GM12891 (cell line): ENCODE results near the gene CLEC20A.

Experiments
- DNase-seq: peaks from one replicate; pipeline ENCODE4 v3.0.0; 2011; ENCODE audit warnings: low spot score; ENCODE audit not compliant: insufficient read length
- FAIRE-seq: peaks from 2 replicates; lab custom pipeline; 2011; peaks lifted over from hg19 to GRCh38; lab: Jason Lieb, UNC
- PAX5 ChIP-seq: IDR thresholded peaks from 2 replicates; pipeline ENCODE4 v1.6.1; 2011; ENCODE audit warnings: low read length, moderate library complexity, mild to moderate bottlenecking; ENCODE audit not compliant: insufficient read depth, severe bottlenecking
- POLR2A ChIP-seq: IDR thresholded peaks from 2 replicates; pipeline ENCODE4 v1.6.1; 2011; ENCODE audit warnings: low read depth, low read length, control low read depth
- POLR2AphosphoS5 ChIP-seq: IDR thresholded peaks from 2 replicates; pipeline ENCODE4 v1.6.1; 2011; ENCODE audit warnings: low read depth, low read length, control low read depth
- POU2F2 ChIP-seq: IDR thresholded peaks from 2 replicates; pipeline ENCODE4 v1.6.1; 2011; ENCODE audit warnings: low read depth, mild to moderate bottlenecking, control low read depth, low read length, moderate library complexity
- SPI1 ChIP-seq: IDR thresholded peaks from 2 replicates; pipeline ENCODE4 v1.6.1; 2011; ENCODE audit warnings: low read depth, low read length, control low read depth
- TAF1 ChIP-seq: IDR thresholded peaks from 2 replicates; pipeline ENCODE4 v1.6.1; 2011; ENCODE audit warnings: low read depth, low read length, control low read depth

CLEC20A gene

GRCh38 chr1:178538192-178538916 lies 41.6 kb upstream of the CLEC20A start:
- DNase-seq (no peak), FAIRE-seq (no peak)
- TF ChIP-seq POLR2A (no peak), PAX5 (no peak), POU2F2 (no peak), SPI1 (no peak), POLR2AphosphoS5 (no peak), TAF1 (no peak)

DNA sequence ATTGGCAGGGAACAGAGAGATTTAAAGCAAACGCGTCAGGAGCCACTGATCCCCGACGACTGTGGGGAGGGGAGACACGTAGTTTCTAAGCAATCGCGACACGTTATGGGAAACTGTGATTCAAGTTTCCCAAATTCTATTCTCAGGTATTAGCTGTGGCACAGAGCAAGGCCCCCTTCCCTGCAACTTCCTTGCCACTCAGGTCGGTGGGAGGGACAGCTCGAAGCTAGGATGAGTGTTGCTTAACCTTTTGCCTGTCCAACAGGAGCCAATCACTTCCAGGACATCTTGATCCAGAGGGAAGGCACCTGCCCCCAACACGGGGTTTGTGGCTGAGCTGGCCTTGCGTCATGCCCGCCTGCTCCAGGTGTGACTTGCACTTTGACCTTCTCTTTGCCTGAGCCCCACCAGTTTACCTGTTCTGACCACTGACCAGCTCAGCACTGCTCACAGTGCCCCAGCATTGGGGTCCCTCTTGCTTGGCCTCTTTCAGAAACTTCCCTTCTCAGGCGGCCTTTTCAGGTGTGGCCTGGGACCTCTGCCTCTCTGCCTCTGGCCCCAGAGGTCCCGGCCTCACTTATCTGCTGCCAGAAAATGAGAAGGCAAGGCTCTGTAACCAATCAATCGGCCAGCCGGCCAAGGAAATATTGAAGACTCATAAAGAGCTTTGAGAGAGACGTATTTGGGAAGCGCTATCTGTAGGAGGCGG lies 40.8 kb upstream of the CLEC20A start:
- no peak for DNase-seq
- no peak for TF ChIP-seq PAX5
- no peak for TF ChIP-seq SPI1
- no peak for TF ChIP-seq POLR2A
- TF ChIP-seq POLR2AphosphoS5 = no peak
- TF ChIP-seq POU2F2 = no peak
- no peak for TF ChIP-seq TAF1
- no peak for FAIRE-seq

- FAIRE-seq (no peak), DNase-seq (no peak)
- TF ChIP-seq TAF1 (no peak), SPI1 (no peak), POLR2A (no peak), POU2F2 (no peak), POLR2AphosphoS5 (no peak), PAX5 (no peak)
These were observed 40.1 kb upstream of the CLEC20A start for GRCh38 chr1:178536844-178537371.

DNA sequence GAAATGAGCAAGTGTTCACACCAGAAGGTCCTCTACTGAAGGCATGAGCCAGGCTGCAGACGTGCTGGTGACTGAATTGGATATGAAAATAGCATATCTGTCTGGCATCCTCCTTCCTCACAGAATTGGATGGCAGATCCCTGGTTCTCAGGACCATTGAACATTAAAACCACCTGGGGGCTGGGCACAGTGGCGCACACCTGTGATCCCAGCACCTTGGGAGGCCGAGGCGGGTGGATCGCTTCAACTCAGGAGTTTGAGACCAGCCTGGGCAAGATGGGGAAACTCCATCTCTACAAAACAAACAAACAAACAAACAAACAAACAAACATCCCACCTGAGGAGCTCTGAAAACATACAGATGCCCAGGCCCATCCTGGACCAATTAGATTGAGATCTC lies 39.6 kb upstream of the CLEC20A start:
- TF ChIP-seq SPI1 (no peak), POLR2A (no peak)
- FAIRE-seq = no peak
- no peak for DNase-seq

- FAIRE-seq (no peak), DNase-seq (no peak)
These were observed 37.5 kb upstream of the CLEC20A start for GRCh38 chr1:178534137-178534868.

GRCh38 chr1:178533121-178533946 lies 36.6 kb upstream of the CLEC20A start:
- FAIRE-seq = no peak
- no peak for DNase-seq
- TF ChIP-seq SPI1 (no peak), POLR2AphosphoS5 (no peak)

More at GRCh38 chr1:178534137-178534868, 37.5 kb upstream of the CLEC20A start:
- TF ChIP-seq POLR2A (no peak), TAF1 (no peak), PAX5 (no peak), POU2F2 (no peak), POLR2AphosphoS5 (no peak), SPI1 (no peak)

DNA sequence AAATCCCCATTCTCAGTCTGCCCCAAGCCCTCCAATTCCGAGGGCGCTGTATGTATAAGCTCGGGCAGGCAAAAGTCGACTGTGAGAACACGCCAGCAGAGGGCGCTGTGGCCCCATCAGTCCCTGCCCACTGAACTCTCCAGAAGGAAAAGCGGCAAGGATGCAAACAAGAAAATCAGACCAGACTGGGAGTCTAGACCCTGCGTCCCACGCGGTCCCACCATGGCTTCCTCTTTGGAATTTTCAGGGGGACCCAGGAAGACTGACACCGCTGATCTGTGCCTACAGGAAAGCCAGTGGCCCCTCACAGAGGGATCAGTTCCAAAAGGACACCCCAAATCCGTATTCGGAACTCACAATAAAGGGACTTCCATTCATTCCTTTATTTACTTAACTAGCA lies 35.6 kb upstream of the CLEC20A start:
- peak; percentile 77 for DNase-seq
- peak; percentile 88 for FAIRE-seq
- TF ChIP-seq PAX5 (no peak), SPI1 (no peak), POLR2AphosphoS5 (no peak), POLR2A (no peak), TAF1 (no peak), POU2F2 (no peak)

DNA sequence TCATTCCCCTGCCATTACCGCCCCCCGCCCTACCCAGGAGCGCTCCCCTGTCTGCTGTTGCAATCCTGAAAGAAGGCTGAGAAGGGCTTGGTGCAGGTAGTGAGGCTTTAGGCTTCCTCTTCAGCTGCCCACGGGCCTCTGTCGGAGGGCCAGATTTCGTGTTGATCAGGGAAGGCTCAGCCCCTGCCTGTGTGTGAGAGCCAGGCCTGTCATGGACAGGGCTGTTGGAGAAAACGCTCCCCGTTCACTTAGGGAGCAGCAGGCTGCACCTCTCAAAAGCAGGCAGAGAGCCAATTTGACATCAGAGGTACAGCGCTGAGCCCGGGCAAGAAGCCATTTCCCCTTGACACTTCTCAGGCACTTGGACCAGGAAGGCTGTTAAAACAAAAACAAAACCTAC lies 35.1 kb upstream of the CLEC20A start:
- no peak for DNase-seq
- no peak for TF ChIP-seq POU2F2
- no peak for TF ChIP-seq POLR2A
- no peak for TF ChIP-seq SPI1
- no peak for TF ChIP-seq PAX5
- TF ChIP-seq TAF1 = no peak
- TF ChIP-seq POLR2AphosphoS5 = no peak
- no peak for FAIRE-seq

DNA sequence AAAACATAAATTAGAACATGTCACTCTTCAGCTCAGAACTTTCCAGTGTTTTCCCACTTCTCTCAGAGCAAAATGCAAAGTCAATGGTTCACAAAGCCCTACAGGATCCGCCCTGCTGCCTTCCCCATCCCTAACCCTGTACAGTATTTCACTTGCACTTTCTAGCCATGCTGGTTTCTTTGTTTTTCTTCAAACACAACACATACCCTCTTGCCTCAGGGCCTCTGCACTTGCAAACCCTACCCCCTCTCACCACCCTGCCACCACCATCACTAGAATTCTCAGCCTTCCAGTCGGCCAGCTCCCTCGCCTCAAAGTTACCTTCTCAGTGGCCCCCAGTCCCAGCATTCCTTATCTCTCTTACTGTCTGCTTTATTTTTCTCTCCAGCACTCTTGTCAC lies 33.7 kb upstream of the CLEC20A start:
- TF ChIP-seq POU2F2 (no peak), TAF1 (no peak), PAX5 (no peak), POLR2AphosphoS5 (no peak), POLR2A (no peak), SPI1 (no peak)
- no peak for FAIRE-seq
- no peak for DNase-seq
